Kidney (tissue), 14 donors: ENCODE measurements around the gene GP1BB. TPM values are rescaled to one million over a fixed set of nuclear protein-coding genes. Genes with fewer than 3 reads are reported as not detected.

Experiments
- DNase-seq, 5 donors: peaks; one replicate each; pipeline ENCODE4 v3.0.0-alpha.2; 2013 to 2020
- FAIRE-seq: peaks from 2 replicates; lab custom pipeline; 2012; peaks lifted over from hg19 to GRCh38; lab: Jason Lieb, UNC
- H3K27ac ChIP-seq, 2 donors: one replicate each; pipeline ENCODE4 v1.7.0; 2013; ENCODE audit warnings: low read depth in 2 of 2, low read length in 2 of 2, inconsistent platforms in 1 of 2
- H3K27me3 ChIP-seq: one replicate; pipeline ENCODE4 v1.7.1; 2013; ENCODE audit warnings: low read length, inconsistent platforms; ENCODE audit not compliant: control insufficient read depth, insufficient read depth
- H3K36me3 ChIP-seq, 3 donors: one replicate each; pipeline versions ENCODE4 v1.7.0 to v1.7.1; 2013; ENCODE audit warnings: low read length in 3 of 3, control low read depth in 1 of 3, inconsistent platforms in 1 of 3; ENCODE audit not compliant: insufficient read depth in 3 of 3, control insufficient read depth in 2 of 3
- H3K4me1 ChIP-seq, 3 donors: one replicate each; pipeline versions ENCODE4 v1.7.0 to v1.7.1; 2013; ENCODE audit warnings: low read length in 3 of 3, inconsistent platforms in 1 of 3, low read depth in 1 of 3; ENCODE audit not compliant: control insufficient read depth in 2 of 3, insufficient read depth in 2 of 3
- H3K4me3 ChIP-seq, 3 donors: one replicate each; pipeline versions ENCODE4 v1.7.0 to v1.8.1; 2013; ENCODE audit warnings: low read length in 3 of 3, control low read depth in 1 of 3, inconsistent platforms in 1 of 3
- H3K9ac ChIP-seq, 3 donors: one replicate each; pipeline versions ENCODE4 v1.7.0 to v1.7.1; 2013; ENCODE audit warnings: low read length in 3 of 3, control low read depth in 1 of 3, inconsistent platforms in 1 of 3
- H3K9me3 ChIP-seq, 3 donors: one replicate each; pipeline versions ENCODE4 v1.7.0 to v1.7.1; 2013; ENCODE audit warnings: low read length in 3 of 3, control low read depth in 1 of 3, inconsistent platforms in 1 of 3; ENCODE audit not compliant: control insufficient read depth in 2 of 3, insufficient read depth in 1 of 3
- CTCF ChIP-seq: IDR thresholded peaks from 3 replicates; pipeline ENCODE4 v1.5.1; 2012; ENCODE audit warnings: mild to moderate bottlenecking, moderate library complexity, borderline replicate concordance; ENCODE audit not compliant: insufficient read depth; ENCODE audit errors: extremely low read depth
- intact Hi-C: fragments of 100-400 bp; cut with DNase I; formaldehyde crosslinking; loops from one replicate; pipeline ENCODE4 v1.11.1; 2022
- polyA plus RNA-seq: library from polyadenylated mRNA; stranded (reverse); fragments of 350-450 nt; fragmentation: Illumina TruSeq; extraction: RNeasy Lipid Tissue Mini Kit (QIAGEN cat#74804); gene quantifications from one replicate; pipeline ENCODE4 v1.2.3, GENCODE V29; 2014; ENCODE audit warnings: low read depth, low replicate concordance; ENCODE audit not compliant: insufficient read depth
- total RNA-seq: library from RNA; stranded (reverse); fragmentation: NEBNext Ultra II Directional; extraction: Animal tissue kit (Norgen Biotek cat#: 25700); gene quantifications from one replicate; pipeline ENCODE4 v1.2.1, GENCODE V29; 2021
- donor health status: control.
- donor health status: control.
- donor health status: control.
- donor health status: control.
- donor health status: control.
- donor health status: DM: yes; HTN: yes; CAD: no.
- donor health status: Normal renal cell carcinoma (clear cell type).

GP1BB gene
- total and polyA plus RNA-seq, 2 donors from 2014 or later, result 1.9 to 4.1 TPM

DNA sequence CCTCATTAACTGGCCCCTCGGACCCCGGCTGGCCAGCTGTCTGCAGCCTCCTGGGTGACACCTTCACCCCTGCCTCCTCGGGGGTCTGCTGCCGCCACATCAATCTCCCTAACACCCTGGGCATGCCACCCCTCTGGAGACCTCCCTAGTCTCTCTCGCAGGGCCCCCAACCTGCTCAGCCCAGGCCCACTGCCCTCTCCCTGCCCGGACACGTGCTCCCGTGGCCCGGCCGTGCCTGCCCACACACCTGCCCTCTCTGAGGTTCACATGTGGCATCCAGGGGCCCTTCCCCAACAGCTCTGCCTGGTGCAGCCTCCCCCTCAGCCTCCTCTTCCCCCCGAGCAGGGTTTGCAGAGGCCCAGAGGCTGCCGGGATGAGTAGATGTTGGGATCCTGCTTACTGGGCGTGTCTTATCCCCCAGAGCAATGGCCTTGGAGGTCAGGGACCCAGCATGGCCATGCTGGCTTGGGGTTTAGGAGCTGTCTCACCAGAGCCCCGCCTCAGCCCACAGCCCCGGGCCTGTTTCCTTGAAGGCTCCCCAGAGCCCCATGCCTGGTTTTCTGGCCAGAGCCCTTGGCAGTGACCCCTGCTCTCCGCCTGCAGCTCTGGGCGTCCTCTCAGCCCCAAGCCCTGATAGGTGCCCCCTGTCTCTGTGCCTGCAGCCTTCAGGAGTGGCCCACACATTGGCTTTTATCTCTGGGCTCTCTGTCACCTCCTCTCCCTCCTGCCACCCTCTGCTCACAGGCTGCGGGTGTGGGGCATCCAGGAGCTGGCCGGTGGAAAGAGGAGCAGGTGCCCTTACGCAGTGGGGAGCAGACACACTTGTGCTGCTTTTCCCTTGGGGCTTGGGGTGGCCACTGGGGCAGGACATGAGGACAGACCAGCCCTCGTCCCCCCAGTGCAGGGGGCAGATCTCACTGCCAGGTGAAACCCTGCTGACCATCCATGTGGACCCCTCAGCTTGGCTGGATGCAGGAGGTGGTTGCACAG, 34.7 kb upstream of the GP1BB start:
- intact Hi-C loops, result no loop called here
- no peaks in the 10 kb centered on the region for H3K9me3 ChIP-seq
- no peak for DNase-seq

DNA sequence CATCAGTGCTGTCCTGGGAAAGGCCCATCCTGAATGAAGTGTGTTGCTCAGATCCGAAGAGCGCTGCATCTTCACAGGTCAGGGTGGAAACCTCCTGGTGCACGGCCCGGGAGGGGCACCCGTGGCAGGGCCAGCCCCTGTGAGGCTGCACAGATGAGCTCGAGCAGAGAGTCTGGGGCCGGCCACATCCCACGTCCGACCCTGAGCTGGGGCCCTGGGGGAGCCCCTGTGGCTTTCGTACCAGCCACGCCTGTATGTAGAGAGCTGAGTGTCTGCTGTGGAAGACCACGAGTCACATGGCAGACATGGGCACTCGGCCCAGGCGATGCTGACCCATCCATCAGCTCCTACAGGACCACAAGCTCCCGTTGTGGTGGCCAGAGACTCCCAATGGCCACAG, 33.9 kb upstream of the GP1BB start:
- DNase-seq (no peak), FAIRE-seq (no peak)
- H3K4me3 ChIP-seq, result no peak overlapping the region
- H3K9me3 ChIP-seq, result no peaks in the 10 kb centered on the region
- peaks cover 0 to 3% (median 0%) of the 10 kb centered on the region in 3 donors for H3K4me1 ChIP-seq
- H3K36me3 ChIP-seq, result no peaks in the 10 kb centered on the region
- no peak overlapping the region for H3K9ac ChIP-seq
- intact Hi-C loops, result no loop called here
- no peak for TF ChIP-seq CTCF
- no peaks in the 10 kb centered on the region for H3K27me3 ChIP-seq
- no peak overlapping the region for H3K27ac ChIP-seq

More for the DNA sequence above, 34.7 kb upstream of the GP1BB start:
- Histone ChIP-seq H3K4me1 (peaks cover 0 to 3% (median 0%) of the 10 kb centered on the region in 3 donors), H3K27ac (no peak overlapping the region), H3K27me3 (no peaks in the 10 kb centered on the region), H3K4me3 (no peak overlapping the region), H3K36me3 (no peaks in the 10 kb centered on the region), H3K9ac (no peak overlapping the region)
- no peak for FAIRE-seq
- no peak for TF ChIP-seq CTCF

DNA sequence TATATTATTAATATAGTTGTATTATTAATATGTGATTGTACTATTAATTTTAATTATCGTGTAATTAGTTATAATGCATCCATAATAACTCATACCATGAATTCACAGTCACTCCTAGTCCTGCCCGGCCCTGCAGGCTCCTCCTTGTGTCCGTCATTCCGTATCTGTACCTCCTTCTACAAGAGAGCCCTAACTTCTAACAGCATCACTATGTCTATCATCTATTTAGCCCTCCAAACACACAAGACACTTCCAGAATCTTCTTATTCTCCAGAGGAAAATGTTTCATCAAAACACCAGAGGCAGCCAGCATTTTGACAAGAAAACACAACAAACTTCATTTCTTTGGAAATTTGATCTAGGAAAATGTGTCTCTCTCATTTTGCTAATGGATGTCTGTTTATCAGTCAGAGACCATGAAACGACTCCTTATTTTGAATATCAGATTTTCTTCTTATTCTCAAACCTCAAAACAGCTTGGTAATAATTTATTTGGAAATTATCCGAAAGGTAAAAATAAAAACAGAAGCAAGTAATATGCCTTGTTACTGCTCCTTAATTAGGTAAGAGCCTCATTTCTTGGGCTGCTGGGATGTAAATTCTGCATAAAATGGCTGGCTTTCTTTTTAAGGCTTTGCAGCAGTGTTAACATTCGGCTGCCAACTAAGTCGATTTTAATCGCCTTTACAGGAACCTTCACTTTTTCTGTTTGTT, 32.2 kb upstream of the GP1BB start:
- intact Hi-C loops, result loop anchor here (5.0 kb wide), 1 partner anchor 149 kb away; no protein-coding TSS in a partner anchor
- no peaks in the 10 kb centered on the region for H3K27me3 ChIP-seq
- H3K4me3 ChIP-seq, result peak overlapping the region; percentile 2 to 12 (median 2)
- H3K36me3 ChIP-seq, result no peaks in the 10 kb centered on the region
- no peaks in the 10 kb centered on the region for H3K9me3 ChIP-seq
- H3K27ac ChIP-seq, result no peak overlapping the region
- no peak overlapping the region for H3K9ac ChIP-seq
- DNase-seq, result no peak
- H3K4me1 ChIP-seq, result peaks cover 0 to 3% (median 0%) of the 10 kb centered on the region in 3 donors
- FAIRE-seq, result peak; percentile 13
- no peak for TF ChIP-seq CTCF
